ENCODE results near the gene ANKK1.

- no peak for TF ChIP-seq CTCF (IDR thresholded peaks at IDR 0.05)
- no peak for TF ChIP-seq EP300 (IDR thresholded peaks at IDR 0.05)
Observed at GRCh38 chr11:113382121-113382520, 5.5 kb upstream of the ANKK1 start.
